Stimulated activated CD8-positive, alpha-beta memory T cell treated with anti-CD3 and anti-CD28 coated beads, Interleukin-4, amount 100 ng/mL, for 1 hour (primary cell): ENCODE results near the gene COIL.
A peak's percentile ranks its signal among the peaks of the same experiment; 100 is the strongest.
"Not testable (repeated sequence)": the region's sequence is repeated elsewhere in the genome, so short reads cannot be mapped to it uniquely, and the experiment has no call there.

Experiments used
- DNase-seq, 2 donors: peaks; one replicate each; pipeline ENCODE4 v3.0.0-alpha.2; 2020; ENCODE audit warnings: low read depth in 2 of 2, low spot score in 1 of 2

COIL gene

DNA sequence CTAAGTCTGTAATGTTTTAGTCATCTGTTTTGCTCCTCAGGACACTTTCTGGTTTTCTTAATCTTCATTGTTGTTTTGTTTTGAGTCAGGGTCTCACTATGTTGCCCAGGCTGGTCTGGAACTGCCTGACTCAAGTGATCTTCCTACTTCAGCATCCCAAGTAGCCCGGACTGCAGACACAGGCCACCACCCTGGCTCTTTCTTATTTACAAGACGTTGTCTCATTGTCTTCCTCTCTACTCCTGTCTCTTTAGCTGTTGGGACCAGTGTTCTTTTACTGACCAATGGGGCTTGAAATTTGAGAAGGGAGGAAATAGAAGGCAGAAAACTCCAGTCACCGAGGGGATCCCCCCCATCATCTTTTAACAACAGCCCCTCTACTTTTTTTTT is 18.2 kb upstream of the COIL start:
- DNase-seq: no peak

DNA sequence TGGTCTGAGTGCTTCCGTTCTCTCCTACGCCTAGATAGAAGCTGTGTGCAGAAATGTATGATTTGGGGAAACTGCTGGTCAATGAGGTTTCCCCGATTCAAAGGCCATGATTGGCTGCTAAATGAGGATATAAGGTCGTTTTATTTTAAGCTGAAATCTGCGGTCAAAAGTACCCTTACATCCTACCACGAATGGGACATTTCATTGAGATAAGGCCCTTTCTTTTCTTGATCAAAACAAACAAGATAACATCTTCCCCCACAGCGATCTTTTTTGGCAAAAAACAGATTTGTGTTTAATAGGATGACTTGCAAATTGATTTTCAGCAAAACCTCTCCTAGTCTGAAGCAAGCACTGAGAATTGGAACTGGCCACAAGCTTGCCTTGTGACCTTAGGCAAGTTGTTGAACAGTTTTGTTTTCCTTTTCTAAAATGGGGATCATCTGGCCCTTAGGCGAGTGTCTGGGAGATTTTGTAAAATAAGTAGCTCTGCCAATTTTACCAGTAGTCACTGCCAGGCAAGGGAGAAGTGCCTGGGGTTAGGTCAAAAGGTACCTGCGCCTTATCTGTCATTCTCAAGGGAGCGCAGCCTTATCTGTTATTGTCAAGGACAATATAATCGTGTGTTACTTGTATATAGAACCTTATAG is 17.7 kb upstream of the COIL start:
- no peak for DNase-seq

DNA sequence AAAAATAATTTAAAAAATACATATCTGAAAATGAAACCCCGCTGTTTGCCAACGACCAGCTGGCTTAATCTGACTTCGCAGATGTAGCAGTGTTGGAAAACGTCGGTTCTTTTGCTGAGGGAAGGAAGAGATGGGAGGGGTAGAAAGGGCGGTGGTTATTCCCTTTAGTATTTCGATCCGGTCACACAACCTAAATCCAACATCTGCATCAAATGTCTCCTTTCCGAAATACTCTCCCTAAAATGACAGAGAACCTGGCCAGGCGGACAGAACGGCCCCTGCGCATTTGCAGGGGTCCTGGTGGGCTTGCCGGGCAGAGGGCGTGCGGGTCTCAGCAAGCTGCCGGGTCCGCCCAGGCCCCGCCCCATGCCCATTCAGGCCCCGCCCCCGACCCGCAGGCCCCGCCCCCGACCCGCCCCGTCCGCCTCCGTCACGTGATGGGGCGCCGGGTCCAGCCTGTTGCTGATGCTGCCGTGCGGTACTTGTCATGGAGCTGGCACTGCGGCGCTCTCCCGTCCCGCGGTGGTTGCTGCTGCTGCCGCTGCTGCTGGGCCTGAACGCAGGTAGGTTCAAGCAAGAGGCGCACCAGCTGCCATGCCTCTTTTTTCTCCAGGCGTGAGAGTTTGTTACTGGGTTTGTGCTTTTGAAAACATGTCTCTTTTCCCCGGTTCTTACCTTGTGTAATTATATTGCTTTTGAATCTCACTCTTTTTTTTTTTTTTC is 17.0 kb upstream of the COIL start, which contains the start of gene SCPEP1:
Gene SCPEP1 (plus strand): TSS at position 459 of the 723 bp plus-strand sequence. CDS start 29 bp downstream, at position 488.
- DNase-seq: peak; percentile 43 to 62

DNA sequence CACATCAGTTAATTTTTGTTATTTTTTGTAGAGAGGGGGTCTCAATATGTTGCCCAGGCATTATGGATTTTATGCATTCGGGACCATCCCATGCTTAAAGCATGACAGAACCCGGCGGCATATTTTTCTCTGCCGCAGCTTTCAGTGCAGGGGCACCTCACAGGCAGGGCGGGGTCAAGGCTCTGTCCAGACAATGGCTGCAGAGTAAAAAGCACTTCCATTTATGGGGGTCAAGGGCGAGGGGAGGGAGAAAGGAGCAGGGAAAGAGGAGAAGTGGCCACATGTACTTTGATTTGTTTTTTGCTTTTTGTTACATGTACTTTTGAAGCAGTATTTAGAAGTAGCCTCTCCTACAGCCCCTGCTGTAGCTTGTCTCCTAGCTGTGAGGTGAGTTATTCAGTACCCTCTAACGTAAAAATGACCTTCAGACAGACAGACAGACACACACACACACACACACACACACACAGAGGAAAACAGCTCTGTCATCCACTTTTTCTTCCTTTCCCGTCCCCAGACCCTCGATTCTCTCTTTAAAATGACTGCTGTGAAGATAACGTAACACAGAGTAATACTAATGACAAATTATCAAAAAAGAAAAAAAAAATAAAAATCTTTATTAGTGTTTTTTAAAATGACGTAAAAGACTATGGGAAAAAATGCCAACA is 16.2 kb upstream of the COIL start:
- no peak for DNase-seq

DNA sequence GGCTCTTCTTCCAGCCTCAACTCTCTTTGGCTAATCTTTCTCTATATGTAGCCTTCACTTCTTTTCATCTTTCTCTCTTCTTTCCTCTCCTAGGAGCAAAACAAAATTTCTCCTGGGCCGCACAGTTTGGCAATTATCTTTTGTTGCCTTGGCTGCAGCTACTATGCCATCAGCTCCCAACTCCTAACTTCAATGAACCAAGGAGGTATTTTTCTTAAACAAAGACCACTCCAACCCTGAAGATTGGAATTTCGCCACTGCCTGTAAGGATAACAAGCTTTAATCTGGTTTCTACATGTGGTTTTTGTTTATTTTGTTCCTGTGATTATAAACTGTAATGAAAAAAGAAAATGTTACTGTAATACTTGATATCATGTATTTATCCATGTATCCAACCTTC is 14.8 kb upstream of the COIL start:
- no peak for DNase-seq

DNA sequence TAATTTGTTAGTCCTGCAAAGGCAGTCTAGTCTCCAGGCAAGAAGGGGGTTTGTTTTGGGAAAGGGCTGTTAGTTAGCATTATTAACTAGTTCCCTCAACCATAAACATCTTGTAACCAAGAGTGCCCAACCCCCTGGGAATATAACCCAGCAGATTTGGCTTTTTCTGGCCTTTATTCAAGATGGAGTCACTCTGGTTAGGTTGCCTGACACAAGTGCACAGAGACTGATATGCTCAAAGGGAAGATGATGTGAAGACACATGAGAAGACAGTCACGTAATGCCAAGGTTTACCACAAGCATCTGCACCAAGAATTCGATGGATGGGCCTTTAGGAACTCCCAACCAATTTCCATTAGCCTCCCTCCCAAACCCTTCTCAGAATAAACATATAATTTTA is 13.2 kb upstream of the COIL start:
- no peak for DNase-seq

DNA sequence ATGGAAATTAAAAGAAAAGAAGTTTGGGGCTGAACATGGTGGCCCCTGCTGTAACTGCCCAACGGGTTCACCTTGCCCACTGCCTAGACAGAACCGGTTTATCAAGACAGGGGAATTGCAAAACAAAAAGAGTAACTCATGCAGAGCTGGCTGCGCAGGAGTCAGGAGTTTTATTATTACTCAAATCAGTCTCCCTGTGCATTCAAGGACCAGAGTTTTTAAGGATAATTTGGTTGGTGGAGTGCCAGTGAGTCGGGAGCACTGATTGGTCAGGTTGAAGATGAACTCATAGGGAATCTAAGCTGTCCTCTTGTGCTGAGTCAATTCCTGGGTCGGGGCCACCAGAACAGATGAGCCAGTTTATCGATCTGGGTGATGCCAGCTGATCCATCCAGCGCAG is 12.7 kb upstream of the COIL start:
- no peak for DNase-seq

DNA sequence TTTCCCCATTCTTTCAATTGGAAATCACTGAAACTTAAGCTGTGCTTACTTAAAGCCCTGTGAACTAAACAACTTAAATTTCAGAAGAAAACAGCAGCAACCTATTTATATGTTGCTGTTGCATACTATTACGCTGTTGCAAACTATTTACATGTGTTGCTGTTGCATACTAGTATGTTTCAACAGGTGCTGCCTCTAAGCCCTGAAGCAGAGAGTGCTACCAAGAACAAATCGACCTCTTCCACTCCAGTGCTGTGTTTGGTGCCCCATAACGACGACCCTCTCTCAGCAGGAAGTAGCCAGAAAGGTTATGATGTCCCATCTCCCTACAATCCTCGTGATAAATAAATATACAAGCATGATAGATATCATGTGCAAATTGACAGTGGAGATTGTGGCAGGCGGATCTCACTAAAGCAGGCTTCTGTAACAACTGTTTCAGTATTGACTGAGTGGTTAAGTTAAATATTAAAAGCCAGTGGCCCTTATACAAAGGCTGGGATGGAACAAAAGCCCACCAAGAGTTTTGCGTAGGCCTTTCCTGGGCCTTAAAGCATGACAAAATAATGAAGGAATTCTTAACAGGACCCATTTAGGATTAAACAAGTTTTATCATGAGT is 11.4 kb upstream of the COIL start:
- DNase-seq: no peak

DNA sequence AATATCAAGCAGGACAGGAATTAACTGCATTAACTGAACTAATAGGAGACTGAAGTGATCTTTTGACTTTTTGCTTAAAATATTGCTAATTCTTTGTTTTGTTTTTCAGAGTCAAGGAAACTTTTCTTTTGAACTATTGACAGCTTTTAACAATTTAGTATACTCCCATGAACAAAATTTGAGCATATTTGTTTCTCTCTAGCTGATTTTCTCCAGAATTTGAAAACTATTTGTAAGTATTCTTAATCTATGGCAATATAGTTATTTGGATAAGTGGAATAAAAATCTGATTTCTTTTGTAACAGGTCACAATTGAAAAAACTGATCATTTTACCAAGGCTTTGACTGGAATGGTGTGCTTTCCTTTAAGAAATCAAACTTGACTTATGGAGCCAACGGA is 10.1 kb upstream of the COIL start:
- no peak for DNase-seq

DNA sequence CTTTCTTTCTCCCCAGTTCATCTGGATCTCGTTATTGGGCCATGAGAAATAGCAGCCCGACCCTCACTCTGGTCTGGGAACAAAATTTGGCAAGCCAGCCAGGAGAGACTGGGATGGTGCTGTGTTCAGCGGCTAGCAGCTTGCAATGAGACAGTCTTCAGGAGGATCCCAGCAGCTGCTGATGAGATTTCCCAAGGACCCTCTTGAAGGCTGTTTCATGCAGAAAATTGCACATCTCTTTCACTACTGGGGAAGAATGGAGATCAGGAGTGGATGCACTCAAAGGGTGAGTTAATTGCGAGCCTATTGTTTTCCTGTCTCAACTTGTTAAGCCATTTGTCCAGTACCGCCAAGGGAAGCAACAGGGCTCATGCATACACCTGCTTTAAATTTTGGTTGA is 5.5 kb upstream of the COIL start:
- no peak for DNase-seq

DNA sequence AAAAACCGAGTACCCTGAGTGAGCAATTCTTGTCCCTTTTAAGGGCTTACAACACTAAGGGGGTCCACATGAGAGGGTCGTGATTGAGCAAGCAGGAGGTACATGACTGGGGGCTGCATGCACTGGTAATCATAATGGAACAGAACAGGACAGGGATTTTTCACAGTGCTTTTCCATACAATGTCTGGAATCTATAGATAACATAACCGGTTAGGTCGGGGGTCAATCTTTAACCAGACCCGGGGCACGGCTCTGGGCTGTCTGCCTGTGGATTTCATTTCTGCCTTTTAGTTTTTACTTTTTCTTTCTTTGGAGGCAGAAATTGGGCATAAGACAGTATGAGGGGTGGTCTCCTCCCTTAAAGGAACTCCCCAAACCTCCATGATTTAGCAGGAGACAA is 4.8 kb upstream of the COIL start:
- not testable (repeated sequence) for DNase-seq

DNA sequence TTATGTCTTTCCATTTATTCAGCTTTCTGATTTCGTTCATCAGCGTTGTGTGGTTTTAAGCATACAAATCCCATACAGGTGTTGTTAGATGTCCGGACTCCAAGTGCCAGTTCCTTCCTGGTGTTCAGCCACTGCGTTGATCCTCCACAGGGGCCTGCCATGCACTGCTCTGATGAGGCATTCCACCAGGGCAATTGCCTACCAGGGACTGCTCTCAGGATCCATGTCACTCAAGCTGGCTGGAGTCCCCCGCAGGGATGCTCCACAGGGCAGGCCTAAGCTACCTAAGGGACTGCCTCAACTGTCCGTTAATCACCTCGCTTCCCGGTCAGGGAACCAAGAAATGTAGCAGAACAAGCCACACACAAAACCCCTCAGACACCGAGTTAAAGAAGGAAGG is 4.4 kb upstream of the COIL start:
- DNase-seq: not testable (repeated sequence)

DNA sequence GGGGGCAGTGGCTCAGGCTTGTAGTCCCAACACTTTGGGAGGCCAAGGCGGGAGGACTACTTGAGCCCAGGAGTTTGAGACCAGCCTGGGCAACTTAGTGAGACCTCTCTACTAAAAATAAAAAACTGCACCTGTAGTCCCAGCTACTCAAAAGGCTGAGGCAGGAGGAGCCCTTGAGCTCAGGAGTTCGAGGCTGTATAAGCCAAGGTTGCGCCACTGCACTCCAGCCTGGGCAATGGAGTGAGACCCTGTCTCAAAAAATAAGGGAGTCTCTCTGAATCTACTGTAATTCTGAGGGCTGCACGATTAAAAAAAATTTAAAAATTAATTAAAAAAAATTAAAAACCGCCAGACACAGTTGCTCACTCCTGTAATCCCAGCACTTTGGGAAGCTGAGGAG is 3.9 kb downstream of the COIL start:
- DNase-seq: no peak

DNA sequence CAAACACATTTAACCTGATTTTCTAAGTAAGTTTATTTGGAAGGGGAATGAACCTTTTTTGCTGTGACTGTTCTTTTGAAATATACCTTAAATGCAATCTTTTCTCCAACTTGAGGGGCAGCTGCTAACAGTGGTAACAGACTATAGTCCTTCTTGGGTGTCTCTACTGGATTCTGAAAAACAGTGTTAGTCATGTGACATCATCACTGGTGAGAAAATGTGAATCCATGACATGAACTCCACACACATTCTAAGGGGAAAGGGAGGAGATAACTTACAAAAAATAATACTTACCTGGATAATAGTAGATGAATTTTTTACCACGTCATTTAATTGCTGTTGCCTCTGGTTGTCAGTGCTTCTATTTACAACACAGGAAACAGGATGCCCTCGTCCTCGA is 11.3 kb downstream of the COIL start:
- DNase-seq: no peak

DNA sequence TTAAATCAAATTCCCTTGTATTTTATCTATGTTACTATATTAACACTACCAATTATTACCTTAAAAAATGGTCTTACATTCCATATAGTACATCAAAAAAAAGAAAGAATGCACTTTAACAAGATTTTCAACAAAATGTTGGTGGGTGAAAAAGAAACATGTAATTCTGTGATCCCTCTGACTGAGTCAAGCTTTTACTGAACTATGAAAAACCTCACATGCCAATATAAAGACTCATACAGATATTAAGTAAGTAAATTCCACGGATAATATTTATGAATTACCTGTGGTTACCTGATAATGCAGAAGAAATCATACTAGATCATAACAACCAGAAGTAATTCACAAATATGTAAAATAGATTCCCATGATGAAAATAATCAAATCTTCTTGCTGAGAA is 12.4 kb downstream of the COIL start:
- no peak for DNase-seq

DNA sequence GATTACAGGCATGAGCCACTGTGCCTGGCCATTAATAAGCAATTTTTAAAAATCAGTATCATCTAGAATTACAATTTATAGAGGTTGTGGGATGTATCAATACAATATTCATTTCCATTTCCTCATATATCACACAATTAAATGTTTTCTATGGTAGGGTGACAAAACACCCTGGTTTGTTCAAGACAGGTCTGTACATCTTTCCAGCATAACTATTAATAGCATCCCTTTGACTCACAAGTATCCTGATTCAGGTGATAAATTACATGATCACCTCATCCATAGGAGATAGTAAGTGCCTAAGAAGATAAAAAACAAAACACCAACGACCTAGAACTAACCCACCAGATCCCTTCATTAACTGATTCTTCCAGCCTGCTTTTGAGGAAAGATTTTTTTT is 13.1 kb downstream of the COIL start:
- DNase-seq: no peak

DNA sequence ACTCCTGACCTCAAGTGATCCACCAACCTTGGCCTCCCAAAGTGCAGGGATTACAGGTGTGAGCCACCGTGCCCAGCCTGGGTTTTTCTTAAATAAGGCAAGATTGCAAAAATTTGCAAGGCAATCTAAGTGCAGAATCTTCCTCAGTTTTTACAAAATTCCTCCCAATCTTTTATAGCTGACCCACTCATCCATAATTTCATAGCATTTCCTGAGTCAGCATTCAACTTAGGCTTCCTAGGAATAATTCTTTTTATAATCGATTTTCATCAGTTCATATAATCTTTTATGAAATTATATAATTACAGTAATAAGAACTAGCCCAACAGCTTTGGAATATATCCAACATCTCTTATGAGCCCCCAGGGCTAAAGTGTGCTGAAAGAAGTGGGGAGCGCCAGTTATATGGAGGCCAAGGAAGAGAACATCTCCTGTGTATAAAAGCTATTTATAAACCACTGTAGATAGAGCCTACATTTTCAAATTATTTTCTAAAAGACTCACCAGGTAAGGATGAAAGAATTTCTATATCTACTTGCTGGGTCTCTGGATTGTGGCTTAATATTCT is 14.8 kb downstream of the COIL start:
- DNase-seq: no peak

DNA sequence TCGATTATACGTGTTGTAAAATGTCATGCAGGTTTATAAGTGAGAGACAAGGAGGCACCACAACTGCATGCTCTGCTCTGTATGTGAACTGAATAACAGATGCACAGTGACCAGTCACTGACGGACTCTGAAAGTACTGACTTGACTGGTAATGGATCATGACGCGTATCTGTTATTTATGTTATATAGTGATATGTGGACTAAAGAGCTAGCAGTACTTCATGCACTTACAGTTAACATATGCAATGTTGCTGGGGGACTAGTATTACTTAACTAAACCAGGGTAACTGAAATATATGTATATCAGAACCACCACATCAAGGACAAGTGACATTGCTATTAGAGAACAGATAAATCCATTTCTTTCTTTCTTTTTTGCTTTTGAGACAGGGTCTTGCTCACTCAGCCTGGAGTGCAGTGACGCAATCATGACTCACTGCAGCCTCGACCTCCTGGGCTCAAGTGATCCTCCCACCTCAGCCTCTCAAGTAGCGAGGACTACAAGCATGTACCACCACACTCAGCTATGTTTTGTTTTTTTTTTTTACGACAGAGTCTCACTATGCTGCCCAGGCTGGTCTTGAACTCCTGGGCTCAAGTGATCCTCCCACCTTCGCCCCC is 17.2 kb downstream of the COIL start:
- DNase-seq: no peak

DNA sequence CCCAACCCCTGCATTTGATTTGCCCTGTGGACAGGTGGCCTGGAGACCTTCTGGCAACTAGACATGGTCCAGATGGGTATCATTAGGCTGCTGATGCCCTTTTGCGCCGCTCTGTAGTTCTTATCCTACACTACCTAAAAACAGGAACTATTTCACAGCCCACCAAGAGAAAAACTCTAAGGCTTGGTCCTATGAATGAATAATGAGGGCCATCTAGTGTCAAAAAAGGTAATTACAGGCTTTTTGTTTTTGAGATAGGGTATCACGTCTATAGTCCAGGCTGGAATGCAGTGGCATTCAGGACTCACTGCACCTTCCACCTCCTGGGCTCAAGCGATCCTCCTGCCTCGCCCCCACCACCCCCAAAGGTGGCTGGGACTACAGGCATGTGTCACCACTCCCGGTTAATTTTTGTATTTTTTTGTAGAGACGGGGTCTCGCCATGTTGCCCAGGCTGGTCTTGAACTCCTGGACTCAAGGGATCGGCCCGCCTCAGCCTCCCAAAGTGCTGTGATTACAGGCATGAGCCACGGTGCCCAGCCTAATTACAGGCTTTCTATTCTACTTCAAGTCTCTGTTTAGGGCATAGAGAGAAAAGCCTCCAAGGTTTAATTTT is 20.9 kb downstream of the COIL start:
- no peak for DNase-seq

DNA sequence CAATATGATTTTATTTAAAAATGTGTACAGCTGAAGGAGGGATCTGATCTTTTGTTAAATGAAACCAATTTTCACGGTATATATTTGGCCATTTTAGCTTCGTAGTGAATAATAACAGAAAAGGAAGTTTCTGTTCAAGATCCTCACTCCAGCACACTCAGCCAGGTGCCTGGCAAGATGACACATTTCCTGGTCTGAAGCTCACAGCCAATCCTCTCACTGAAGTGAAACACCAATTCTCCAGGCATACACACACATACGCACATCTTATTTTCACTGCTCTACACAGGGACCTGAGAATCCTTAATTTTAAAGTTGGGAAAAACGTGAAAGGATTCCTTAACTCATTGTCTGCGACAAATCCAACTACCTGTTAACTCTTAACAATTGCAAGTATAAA is 22.6 kb downstream of the COIL start:
- DNase-seq: not testable (repeated sequence)

DNA sequence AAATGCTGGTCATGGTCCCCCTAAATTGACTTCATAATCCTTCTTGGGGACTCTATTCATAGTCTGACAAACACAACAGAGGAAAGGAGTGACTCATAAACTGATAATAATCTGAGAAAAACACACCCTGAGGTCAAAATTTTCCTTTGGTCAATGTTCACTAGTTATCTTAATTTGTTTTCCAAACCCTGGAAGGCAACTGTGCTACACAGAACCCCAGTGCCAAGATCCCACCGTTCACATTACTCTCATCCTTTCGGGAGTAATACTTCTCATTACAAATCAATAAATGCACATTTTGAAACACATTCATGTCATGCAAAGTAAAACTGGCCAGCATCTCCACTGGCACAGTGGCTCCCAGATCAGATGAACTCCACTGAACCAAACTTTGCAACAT is 23.2 kb downstream of the COIL start:
- DNase-seq: no peak
